Globus pallidus (tissue), 1 donor: ENCODE measurements around the gene DAND5.
"Not testable (repeated sequence)": the region's sequence is repeated elsewhere in the genome, so short reads cannot be mapped to it uniquely, and the experiment has no call there.

Experiments
- DNase-seq: peaks from one replicate; pipeline ENCODE4 v3.0.0-alpha.2; 2015; ENCODE audit warnings: low spot score

DAND5 gene

GRCh38 chr19:12946092-12946721 lies 23.2 kb upstream of the DAND5 start:
- no peak for DNase-seq

DNA sequence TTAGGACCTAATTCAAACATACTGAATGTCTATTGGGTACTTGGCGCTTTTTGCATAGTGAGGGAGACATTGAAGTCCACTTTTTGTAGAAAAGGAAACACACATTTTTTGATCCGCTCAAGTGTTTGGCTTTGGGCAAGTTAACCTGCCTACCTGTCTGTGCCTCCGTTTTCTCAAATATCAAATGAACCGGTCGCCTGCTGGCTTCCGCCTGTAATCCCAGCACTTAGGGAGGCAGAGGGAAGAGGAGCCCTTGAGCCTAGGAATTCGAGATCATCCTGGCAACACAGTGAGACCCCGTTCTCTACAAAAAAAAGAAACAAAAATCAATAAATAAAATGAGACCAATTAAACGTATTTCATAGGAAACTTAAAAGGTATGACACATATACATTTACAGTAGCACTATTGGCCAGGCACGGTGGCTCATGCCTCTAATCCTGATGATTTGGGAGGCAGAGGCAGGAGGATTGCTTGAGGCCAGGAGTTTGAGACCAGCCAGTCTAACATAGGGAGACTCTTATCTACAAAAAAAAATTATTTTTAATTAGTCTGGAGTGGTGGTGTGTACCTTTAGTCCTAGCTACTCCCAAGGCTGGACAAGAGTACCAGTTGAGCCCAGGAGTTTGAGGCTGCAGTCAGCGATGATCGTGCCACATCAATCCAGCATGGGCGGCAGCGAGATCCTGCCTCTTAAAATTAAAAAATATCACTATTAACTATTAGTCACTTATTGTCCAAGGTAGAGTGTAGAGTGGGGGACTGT lies 22.5 kb upstream of the DAND5 start:
- no peak for DNase-seq

GRCh38 chr19:12947702-12948611 lies 21.4 kb upstream of the DAND5 start:
- DNase-seq, result no peak

- no peak for DNase-seq
Observed at GRCh38 chr19:12948612-12949362, 20.6 kb upstream of the DAND5 start.

DNA sequence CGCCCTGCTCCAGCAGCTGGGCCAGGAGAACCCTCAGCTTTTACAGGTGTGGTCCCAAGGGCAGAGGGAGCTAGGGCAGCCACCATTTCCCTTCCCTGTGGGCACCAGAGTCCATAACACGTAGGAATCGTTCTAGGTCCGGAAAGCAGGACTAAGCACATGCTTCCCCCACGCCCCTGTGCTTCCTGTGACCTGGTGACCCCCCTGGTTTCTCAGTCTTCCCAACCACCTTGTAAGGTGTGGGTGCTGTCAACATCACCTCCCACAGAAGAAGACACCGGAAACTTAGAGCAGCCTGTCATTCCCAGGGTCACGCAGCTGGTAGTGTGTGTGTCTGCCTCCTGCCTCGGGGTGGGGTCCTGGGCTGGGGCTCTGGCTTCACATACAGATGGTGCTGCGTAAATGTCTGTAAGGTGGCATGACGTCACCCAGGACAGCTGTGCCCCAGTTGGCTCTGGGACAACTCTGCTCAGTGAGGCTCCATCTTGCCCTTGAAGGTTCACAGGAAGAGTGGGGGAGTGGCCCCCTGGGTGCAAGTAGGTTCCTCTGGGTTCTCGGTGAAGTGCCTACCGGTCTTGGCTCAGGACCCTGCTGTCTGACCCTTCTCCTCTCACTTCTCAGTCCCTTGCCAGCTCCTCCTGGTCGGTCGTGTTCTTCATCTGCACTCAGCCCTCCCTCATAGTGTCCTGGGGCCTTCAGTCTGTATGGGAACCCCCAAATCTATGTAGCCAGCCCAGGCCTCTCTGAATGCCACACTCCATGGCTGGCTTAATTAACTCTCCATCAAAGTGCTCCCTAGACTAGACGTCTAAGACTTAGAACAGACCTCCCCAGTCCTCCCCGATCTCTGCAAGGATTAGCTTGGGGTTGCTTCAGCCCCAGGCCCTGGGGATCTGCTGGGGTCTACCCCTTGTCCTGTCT lies 19.8 kb upstream of the DAND5 start:
- DNase-seq, result no peak

DNA sequence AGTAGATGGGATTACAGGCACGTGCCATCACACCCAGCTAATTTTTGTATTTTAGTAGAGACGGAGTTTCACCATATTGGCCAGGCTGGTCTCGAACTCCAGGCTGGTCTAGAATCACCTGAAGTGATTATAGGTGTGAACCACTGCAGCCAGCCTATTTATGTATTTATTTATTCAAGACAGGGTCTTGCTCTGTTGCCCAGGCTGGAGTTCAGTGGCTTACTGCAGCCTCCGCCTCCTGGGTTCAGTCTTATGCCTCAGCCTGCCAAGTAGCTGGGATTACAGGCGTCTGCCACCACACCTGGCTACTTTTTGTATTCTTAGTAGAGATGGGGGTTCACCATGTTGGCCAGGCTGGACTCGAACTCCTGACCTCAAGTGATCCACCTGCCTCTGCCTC lies 17.3 kb upstream of the DAND5 start:
- not testable (repeated sequence) for DNase-seq

DNA sequence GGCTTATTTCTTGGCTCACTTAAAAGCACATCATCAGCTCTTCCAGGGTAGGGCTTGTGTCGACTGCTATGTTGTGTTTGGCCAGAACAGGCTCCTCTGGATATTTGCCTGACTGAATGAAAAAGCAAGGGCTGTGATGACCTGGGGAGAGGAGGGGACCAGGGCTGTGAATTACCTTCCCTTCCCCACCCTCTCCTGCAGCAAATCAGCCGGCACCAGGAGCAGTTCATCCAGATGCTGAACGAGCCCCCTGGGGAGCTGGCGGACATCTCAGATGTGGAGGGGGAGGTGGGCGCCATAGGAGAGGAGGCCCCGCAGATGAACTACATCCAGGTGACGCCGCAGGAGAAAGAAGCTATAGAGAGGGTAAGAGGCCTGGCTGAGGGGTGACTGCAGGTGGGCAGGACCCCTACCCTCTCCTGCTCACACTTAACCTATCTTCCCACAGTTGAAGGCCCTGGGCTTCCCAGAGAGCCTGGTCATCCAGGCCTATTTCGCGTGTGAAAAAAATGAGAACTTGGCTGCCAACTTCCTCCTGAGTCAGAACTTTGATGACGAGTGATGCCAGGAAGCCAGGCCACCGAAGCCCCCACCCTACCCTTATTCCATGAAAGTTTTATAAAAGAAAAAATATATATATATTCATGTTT lies 16.8 kb upstream of the DAND5 start:
- no peak for DNase-seq

GRCh38 chr19:12953138-12953798 lies 16.1 kb upstream of the DAND5 start:
- peak; percentile 81 for DNase-seq

DNA sequence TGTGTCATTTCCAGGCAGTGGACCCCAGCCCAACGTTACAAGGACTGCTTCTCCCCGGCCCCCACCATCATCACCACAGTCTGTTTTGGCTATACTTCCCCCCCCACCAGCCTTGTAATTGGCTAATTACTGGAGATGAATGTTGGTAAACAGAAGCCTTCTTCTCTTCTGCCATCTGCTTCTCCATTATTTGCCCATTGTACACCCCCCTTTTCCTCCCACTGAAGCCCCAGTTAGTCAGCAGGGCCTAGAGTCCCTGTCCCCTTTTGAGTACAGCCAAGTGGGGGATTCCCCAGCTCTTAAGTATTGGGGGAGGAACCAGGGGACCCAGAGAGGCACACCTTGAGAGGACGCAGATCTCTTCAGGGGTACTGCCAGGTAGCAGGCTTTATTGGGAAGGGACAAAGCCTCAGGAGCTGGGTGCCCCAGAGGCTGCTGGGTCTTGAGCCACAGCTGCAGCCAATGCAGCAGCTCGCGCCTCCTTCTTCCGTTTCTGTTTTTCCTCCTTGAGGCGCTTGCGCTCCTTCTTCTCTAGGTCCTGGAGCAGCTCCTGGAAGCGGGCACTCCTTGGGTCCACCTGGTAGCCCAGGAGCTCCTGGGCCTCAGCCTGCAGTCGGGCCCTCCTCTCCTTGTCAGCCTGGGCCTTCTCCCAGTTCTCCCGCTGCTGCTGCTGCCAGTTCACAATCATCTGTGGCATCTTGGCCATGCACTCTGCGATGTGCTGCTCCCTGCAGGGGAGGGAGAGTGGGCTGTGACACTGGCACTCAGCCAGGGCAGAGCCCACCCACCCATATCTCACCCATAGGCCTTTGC lies 15.4 kb upstream of the DAND5 start:
- DNase-seq, result no peak

- no peak for DNase-seq
Observed at GRCh38 chr19:12954612-12954962, 14.8 kb upstream of the DAND5 start.

- DNase-seq, result not testable (repeated sequence)
Observed at GRCh38 chr19:12955575-12955974, 13.8 kb upstream of the DAND5 start.

GRCh38 chr19:12955996-12956395 lies 13.4 kb upstream of the DAND5 start:
- DNase-seq, result no peak

DNA sequence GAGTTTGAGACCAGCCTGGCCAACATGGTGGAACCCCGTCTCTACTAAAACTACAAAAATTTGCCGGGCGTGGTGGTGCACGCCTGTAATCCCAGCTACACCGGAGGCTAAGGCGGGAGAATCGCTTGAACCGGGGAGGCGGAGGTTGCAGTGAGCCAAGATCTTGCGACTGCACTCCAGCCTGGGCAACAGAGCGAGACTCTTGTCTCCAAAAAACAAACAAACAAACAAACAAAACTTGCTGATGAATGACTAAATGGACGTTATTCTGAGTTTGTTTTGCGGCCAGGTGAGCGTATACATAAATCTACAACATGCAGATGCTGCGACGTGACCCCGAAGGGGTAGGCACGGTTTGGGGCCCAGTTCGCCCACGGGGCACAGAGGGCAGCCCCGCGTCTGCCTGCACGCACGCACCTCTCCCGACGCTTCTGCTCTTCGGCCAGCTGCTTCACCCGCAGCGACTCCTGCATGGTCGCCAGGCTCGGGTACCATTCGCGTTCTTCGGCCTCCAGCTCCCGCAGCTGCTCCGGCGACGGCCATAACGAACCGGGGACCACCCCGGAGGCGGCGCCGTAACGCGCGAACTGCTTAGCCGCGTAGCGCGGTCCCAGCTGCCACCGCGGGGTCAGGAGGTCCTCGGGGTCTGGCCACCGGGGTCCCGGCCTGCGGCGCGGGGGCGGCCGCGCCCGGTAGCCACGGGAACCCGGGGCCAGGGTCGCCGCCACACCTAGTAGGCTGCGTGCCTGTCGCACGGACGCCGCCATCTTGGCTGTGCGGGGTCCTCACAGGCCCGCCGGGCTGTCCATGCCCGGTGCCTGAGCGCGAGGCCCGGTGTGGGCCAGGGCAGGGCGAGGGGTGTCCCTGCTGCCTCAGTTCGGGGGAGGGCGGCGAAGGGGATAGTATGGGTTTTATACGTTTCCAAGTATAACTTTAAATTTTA lies 12.7 kb upstream of the DAND5 start, which contains the start of gene GADD45GIP1:
TSS of gene GADD45GIP1 (minus strand) at position 778 of the 943 bp plus-strand sequence. CDS start at position 767, 11 bp downstream.
- peak; percentile 63 for DNase-seq

DNA sequence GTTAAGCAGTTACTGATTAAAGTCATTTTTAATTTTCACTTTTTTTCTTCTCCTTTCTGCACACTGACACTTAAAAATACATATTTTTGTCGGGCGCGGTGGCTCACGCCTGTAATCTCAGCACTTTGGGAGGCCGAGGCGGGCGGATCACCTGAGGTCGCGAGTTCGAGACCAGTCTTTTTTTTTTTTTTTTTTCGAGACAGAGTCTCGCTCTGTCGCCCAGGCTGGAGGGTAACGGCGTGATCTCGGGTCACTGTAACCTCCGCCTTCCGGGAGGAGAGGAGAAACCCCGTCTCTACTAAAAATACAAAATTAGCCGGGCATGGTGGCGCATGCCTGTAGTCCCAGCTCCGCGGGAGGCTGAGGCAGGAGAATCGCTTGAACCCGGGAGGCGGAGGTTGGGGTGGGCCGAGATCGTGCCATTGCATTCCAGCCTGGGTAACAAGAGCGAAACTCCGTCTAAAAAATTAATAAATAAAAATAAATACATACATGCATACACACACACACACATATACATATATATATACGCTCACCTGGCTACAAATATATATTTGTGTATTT lies 11.9 kb upstream of the DAND5 start:
- DNase-seq, result not testable (repeated sequence)

DNA sequence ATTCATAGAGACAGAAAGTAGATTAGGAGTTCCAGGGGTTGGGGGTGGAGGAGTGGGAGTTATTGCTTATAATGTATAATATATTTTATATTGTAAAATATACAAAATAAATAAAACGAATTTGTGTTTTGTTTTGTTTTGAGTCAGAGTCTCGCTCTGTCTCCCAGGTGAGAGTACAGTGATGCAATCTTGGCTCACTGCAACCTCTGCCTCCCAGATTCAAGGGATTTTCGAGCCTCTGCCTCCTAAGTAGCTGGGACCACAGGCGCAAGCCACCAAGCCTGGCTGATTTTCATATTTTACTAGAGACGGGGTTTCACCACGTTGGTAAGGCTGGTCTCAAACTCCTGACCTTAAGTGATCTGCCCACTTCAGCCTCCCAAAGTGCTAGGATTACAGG lies 9.9 kb upstream of the DAND5 start:
- no peak for DNase-seq

DNA sequence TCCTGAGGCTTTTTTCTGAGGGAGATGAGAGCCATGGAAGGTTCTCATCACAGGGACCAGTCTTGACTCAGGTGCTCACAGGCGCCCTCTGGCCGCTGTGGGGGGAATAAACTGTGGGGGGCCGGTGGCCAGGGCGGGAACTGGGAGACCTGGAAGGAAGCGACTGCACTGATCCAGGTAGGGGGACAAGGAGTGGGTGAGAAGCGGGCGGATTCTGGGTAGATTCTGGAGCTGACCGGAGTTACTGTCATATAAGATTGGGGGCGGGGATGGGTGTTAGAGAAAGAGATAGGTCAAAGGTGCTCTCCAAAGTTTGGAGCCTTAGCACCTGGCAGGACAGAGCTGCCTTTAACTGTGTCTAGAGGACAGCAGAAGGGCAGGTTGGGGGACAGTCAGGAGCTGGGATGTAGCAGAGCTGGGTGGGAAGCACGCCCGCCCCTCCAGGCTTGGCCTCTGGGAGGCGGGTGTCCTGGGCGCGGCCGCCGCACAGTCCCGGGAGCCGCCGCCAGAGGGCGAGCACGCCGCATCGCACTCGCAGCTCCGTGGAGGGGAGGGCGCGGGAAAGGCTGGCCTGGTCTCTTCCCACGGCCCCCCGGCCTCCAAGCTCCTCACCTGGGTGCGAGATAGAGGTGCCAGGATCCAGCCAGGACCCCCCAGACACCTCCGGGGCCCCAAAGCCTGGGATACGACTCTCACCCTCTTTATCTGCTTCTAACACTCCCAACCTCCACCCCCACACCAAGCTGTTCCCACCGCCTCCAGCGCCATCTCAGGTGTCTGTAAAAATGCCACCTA lies 4.2 kb upstream of the DAND5 start:
- peak; percentile 63 for DNase-seq

DNA sequence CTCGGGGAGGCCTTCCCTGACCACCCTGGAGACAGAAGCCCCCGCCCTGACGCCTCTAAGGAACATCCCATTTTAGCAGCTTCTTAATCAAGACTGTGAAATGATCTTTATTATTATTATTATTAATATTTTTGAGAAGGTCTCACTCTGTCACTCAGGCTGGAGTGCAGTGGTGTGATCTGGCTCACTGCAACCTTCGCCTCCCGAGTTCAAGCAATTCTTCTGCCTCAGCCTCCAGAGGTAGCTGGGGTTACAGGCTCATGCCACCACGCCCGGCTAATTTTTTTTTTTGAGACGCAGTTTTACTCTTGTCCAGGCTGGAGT lies 3.6 kb upstream of the DAND5 start:
- no peak for DNase-seq
